ENCODE measurements around the gene STAP2.

The STAP2 gene

GRCh38 chr19:4326837-4327251, 11.8 kb downstream of the STAP2 start:
- no peak for DNase-seq

GRCh38 chr19:4326215-4326836, 12.3 kb downstream of the STAP2 start:
- no peak for DNase-seq

GRCh38 chr19:4324228-4324627, 14.4 kb downstream of the STAP2 start:
- DNase-seq: no peak

- DNase-seq: no peak
Observed at GRCh38 chr19:4323692-4324091, 14.9 kb downstream of the STAP2 start.

- DNase-seq: no peak
Observed at GRCh38 chr19:4322942-4323665, 15.5 kb downstream of the STAP2 start.

GRCh38 chr19:4320419-4320818, 18.2 kb downstream of the STAP2 start:
- no peak for DNase-seq

- DNase-seq: no peak
Observed at GRCh38 chr19:4319067-4319718, 19.4 kb downstream of the STAP2 start.

- no peak for DNase-seq
Observed at GRCh38 chr19:4318460-4318859, 20.2 kb downstream of the STAP2 start.

GRCh38 chr19:4316956-4317355, 21.7 kb downstream of the STAP2 start:
- no peak for DNase-seq

- DNase-seq: no peak
Observed at GRCh38 chr19:4313847-4314490, 24.7 kb downstream of the STAP2 start.

GRCh38 chr19:4310247-4311121, 28.1 kb downstream of the STAP2 start:
- DNase-seq: no peak

- DNase-seq: no peak
Observed at GRCh38 chr19:4305659-4306058, 33.0 kb downstream of the STAP2 start.

GRCh38 chr19:4305257-4305612, 33.4 kb downstream of the STAP2 start:
- DNase-seq: no peak

GRCh38 chr19:4304538-4305256, 33.9 kb downstream of the STAP2 start, which contains the start of gene FSD1:
Gene FSD1 (plus strand): TSS chr19:4304598. CDS start chr19:4304747, 149 bp downstream.
- peak in 1 of 2 experiments; percentile 65 for DNase-seq

- no peak for DNase-seq
Observed at GRCh38 chr19:4303819-4304537, 34.6 kb downstream of the STAP2 start.

GRCh38 chr19:4302243-4302640, 36.4 kb downstream of the STAP2 start, which contains the start of gene TMIGD2:
Gene TMIGD2 (minus strand): TSS chr19:4302389. CDS start chr19:4302385, 4 bp downstream.
- DNase-seq: no peak

GRCh38 chr19:4301590-4302242, 36.9 kb downstream of the STAP2 start:
- no peak for DNase-seq

GRCh38 chr19:4300589-4300988, 38.0 kb downstream of the STAP2 start:
- no peak for DNase-seq

GRCh38 chr19:4298810-4299550, 39.6 kb downstream of the STAP2 start:
- no peak for DNase-seq

Data from SW 1271 (cell line).